ENCODE results near the gene WWOX. TPM values are rescaled to one million over a fixed set of nuclear protein-coding genes. Genes with fewer than 3 reads are reported as not detected.

The WWOX gene
- total RNA-seq, 1 donor from 2014 or later, result 28.2 TPM

DNA sequence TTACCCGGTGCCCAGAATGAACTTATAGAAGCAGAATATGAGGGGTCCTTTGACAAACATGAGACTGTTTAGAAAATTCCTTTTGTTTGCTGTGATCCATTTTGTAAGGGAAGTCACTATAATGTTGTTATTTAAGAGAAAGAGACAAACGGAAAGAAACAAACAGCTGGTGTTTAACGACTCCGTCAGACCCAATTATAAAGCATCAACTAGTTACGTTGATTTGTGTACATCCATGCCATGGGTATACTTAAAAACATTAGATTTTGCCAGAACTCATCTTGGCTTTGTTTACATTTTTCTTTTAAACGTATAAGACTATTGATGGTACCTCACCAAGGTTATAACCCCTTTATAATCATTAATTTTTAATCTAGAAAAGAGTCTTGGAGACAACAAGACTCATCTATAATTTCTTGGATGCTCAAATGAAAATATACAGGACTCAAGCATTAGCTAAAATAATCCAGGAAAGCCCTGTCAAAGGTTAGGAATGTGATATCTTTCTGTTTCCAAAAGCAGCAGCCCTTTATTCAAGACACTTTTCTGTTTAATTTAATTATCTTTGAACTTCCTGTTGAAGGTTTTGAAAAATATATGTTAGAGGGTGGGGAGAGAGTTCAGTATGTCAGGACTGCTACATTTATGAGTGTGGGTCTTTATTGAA is 331.7 kb downstream of the WWOX start:
- TF ChIP-seq, protein P1, sequence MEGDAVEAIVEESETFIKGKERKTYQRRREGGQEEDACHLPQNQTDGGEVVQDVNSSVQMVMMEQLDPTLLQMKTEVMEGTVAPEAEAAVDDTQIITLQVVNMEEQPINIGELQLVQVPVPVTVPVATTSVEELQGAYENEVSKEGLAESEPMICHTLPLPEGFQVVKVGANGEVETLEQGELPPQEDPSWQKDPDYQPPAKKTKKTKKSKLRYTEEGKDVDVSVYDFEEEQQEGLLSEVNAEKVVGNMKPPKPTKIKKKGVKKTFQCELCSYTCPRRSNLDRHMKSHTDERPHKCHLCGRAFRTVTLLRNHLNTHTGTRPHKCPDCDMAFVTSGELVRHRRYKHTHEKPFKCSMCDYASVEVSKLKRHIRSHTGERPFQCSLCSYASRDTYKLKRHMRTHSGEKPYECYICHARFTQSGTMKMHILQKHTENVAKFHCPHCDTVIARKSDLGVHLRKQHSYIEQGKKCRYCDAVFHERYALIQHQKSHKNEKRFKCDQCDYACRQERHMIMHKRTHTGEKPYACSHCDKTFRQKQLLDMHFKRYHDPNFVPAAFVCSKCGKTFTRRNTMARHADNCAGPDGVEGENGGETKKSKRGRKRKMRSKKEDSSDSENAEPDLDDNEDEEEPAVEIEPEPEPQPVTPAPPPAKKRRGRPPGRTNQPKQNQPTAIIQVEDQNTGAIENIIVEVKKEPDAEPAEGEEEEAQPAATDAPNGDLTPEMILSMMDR (conservative IDR thresholded peaks at IDR 0.05), result no peak
- DNase-seq (ENCODE audit: extremely low spot score, unreplicated experiment), result no peak
- Mint-ChIP-seq H3K4me1 (ENCODE audit: unreplicated experiment) (peaks cover 3% of the 10 kb centered on the region), H3K36me3 (peaks cover 15% of the 10 kb centered on the region), H3K27me3 (no peaks in the 10 kb centered on the region), H3K4me3 (no peak overlapping the region), H3K27ac (no peak overlapping the region), H3K9me3 (no peaks in the 10 kb centered on the region)

DNA sequence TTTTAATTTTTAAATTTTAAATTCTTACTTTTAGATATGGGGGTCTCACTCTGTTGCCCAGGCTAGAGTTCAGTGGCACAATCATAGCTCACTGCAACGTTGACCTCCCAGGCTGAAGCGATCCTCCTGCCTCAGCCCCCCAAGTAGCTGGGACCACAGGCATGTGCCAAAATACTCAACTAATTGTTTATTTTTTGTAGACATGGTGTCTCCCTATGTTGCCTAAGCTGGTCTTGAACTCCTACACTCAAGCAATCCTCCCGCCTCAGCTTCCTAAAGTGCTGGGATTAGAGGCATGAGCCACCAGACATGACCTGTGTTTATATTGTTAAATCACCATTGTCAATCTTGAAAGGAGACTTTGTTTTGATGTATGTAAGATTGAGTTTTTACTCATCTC is 332.2 kb downstream of the WWOX start:
- Mint-ChIP-seq H3K27me3 (no peaks in the 10 kb centered on the region), H3K4me3 (no peak overlapping the region), H3K27ac (no peak overlapping the region), H3K36me3 (peaks cover 15% of the 10 kb centered on the region), H3K9me3 (no peaks in the 10 kb centered on the region), H3K4me1 (ENCODE audit: unreplicated experiment) (no peaks in the 10 kb centered on the region)
- no peak for DNase-seq (ENCODE audit: extremely low spot score, unreplicated experiment)
- TF ChIP-seq, protein P1 (conservative IDR thresholded peaks at IDR 0.05), result no peak

DNA sequence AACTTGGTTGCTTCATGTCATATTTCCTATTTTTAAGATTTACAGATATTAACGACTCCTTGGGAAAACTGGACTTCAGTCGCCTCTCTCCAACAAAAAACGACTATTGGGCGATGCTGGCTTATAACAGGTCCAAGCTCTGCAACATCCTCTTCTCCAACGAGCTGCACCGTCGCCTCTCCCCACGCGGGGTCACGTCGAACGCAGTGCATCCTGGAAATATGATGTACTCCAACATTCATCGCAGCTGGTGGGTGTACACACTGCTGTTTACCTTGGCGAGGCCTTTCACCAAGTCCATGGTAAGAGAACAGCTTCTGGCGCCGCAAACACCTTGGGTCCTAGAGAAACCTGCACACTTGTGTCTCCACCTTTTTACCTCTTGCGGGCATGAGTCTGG is 333.0 kb downstream of the WWOX start:
- H3K27ac Mint-ChIP-seq, result no peak overlapping the region
- peaks cover 10% of the 10 kb centered on the region for H3K36me3 Mint-ChIP-seq
- H3K4me3 Mint-ChIP-seq, result no peak overlapping the region
- H3K27me3 Mint-ChIP-seq, result no peaks in the 10 kb centered on the region
- no peaks in the 10 kb centered on the region for H3K9me3 Mint-ChIP-seq
- no peak for DNase-seq (ENCODE audit: extremely low spot score, unreplicated experiment)
- H3K4me1 Mint-ChIP-seq (ENCODE audit: unreplicated experiment), result no peaks in the 10 kb centered on the region
- TF ChIP-seq, protein P1 (conservative IDR thresholded peaks at IDR 0.05), result no peak

DNA sequence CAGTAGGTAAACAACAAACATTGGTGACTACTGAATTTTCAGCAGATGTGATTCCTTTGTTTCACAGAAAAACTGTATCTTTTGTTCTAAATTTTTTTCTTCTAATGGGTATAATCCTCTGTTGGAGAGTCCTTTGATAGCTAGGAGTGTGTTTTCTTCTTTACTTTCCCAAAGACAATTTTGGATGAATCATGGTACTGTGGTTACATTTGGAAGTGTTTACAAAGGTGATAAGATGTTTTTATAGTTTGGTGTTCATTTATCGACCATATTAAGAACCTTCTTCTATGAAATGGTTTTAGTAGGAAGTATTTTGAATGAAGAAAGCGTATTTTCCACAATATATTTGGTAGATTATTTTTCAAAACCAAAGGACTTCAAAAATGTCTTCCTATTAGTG is 333.7 kb downstream of the WWOX start:
- Mint-ChIP-seq H3K4me1 (ENCODE audit: unreplicated experiment) (no peaks in the 10 kb centered on the region), H3K36me3 (peaks cover 10% of the 10 kb centered on the region), H3K27me3 (no peaks in the 10 kb centered on the region), H3K9me3 (no peaks in the 10 kb centered on the region), H3K4me3 (no peak overlapping the region), H3K27ac (no peak overlapping the region)
- TF ChIP-seq, protein P1 (conservative IDR thresholded peaks at IDR 0.05), result no peak
- DNase-seq (ENCODE audit: extremely low spot score, unreplicated experiment), result no peak

DNA sequence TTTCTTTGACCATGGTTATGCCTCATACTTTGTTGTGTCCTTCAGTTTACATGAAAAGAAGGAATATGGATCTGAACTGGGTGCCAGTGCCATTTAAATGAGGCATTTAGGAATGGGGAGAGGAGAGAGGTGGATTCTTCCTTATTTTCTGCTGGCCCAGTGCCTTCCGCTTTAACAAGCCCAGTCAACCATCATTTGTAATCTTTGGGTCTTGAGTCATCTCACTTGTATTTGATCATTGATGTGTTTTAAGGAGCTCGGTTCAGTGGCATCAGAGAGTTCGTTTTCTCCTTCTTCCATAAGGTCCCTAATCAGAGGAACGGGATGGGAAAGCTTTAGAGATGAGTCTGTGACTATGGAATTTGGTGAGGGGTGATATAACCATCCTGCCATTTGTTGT is 334.9 kb downstream of the WWOX start:
- no peaks in the 10 kb centered on the region for H3K27me3 Mint-ChIP-seq
- DNase-seq (ENCODE audit: extremely low spot score, unreplicated experiment), result no peak
- TF ChIP-seq, protein P1 (conservative IDR thresholded peaks at IDR 0.05), result no peak
- peaks cover 8% of the 10 kb centered on the region for H3K4me1 Mint-ChIP-seq (ENCODE audit: unreplicated experiment)
- H3K9me3 Mint-ChIP-seq, result no peaks in the 10 kb centered on the region
- H3K4me3 Mint-ChIP-seq, result no peak overlapping the region
- H3K36me3 Mint-ChIP-seq, result peaks cover 10% of the 10 kb centered on the region
- no peak overlapping the region for H3K27ac Mint-ChIP-seq
